ENCODE data around the gene IFFO2.

DNA sequence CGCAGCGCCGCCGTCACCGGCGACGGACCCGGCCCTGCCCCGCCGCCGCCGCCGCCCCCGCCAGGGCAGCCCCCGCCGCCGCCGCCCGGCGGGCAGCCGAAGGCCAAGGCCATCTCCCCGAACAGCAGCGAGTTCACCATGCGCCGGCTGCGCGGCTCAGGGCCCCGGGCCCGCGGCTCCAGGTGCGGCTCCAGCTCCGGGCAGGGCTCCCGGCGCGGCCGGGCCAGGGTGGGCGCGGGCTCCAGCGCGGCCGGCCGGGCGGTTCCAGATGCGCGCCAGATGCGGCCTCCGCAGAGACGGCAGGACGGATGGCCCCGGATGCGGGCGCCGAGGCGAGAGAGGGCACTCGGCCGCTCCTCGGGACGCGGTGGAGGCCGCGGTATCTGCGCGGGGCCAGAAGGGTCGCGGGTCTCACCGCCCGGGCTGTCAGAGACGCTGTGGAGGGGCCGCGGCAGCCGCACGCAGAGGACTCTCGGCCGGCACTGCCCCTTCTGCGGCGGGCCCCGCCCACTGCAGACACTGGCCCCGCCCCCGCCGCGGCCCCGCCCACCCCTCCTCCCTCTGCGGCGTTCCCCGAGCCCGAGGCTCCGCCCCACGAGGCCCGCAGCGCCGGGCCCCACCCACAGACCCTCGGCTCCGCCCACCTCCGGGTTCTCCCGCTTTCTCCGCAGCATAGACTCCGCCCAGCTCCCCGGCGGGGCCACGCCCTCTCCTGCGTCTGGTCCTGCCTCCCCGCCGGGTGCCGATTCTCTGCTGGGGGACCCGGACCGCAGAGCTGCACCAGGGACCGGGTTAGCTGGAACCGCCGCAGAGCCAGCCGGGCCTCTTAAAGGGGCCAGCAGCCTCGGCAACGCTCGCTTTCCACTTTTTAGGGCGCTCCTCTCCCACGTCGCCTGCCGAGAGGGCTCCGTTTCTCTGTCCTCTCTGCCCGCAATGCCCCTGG lies at the start of gene IFFO2:
- TF ChIP-seq, protein P1, sequence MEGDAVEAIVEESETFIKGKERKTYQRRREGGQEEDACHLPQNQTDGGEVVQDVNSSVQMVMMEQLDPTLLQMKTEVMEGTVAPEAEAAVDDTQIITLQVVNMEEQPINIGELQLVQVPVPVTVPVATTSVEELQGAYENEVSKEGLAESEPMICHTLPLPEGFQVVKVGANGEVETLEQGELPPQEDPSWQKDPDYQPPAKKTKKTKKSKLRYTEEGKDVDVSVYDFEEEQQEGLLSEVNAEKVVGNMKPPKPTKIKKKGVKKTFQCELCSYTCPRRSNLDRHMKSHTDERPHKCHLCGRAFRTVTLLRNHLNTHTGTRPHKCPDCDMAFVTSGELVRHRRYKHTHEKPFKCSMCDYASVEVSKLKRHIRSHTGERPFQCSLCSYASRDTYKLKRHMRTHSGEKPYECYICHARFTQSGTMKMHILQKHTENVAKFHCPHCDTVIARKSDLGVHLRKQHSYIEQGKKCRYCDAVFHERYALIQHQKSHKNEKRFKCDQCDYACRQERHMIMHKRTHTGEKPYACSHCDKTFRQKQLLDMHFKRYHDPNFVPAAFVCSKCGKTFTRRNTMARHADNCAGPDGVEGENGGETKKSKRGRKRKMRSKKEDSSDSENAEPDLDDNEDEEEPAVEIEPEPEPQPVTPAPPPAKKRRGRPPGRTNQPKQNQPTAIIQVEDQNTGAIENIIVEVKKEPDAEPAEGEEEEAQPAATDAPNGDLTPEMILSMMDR (conservative IDR thresholded peaks at IDR 0.05), result no peak
- TF ChIP-seq EZH2 (IDR thresholded peaks at IDR 0.05; ENCODE audit: low read depth), result no peak

All from PC-9 (cell line).